Vagina (tissue), 2 donors: ENCODE results near the gene MAML3. TPM values are rescaled to one million over a fixed set of nuclear protein-coding genes. Genes with fewer than 3 reads are reported as not detected.

Experiments
- DNase-seq, 2 donors: peaks; one replicate each; pipeline ENCODE4 v3.0.0-alpha.2; 2017; ENCODE audit errors: extremely low spot score in 2 of 2
- H3K27ac ChIP-seq: fragments of 200-600 bp; sonication (generic); one replicate; pipeline ENCODE4 v1.5.1; 2019
- H3K27me3 ChIP-seq: fragments of 200-600 bp; sonication (generic); one replicate; pipeline ENCODE4 v1.5.1; 2019
- H3K36me3 ChIP-seq, 2 donors: fragments of 200-600 bp; sonication (generic); one replicate each; pipeline ENCODE4 v1.5.1; 2017 to 2019
- H3K4me1 ChIP-seq: fragments of 200-600 bp; sonication (generic); one replicate; pipeline ENCODE4 v1.5.1; 2019
- H3K4me3 ChIP-seq, 2 donors: fragments of 200-600 bp; sonication (generic); 1 replicate in 1 of 2; 2 replicates in 1 of 2; pipeline ENCODE4 v1.5.1; 2016 to 2019
- H3K9me3 ChIP-seq: fragments of 200-600 bp; sonication (generic); one replicate; pipeline ENCODE4 v1.5.1; 2019
- POLR2A ChIP-seq, 2 donors: fragments of 450-650 bp; IDR thresholded peaks; one replicate each; pipeline ENCODE4 v1.6.1; 2017; ENCODE audit warnings: antibody characterized with exemption in 2 of 2, mild to moderate bottlenecking in 2 of 2, moderate library complexity in 2 of 2
- POLR2AphosphoS5 ChIP-seq, 2 donors: sonication (generic); formaldehyde crosslinking; IDR thresholded peaks; one replicate each; pipeline ENCODE4 v1.9.0; 2017; ENCODE audit warnings: antibody characterized with exemption in 2 of 2, mild to moderate bottlenecking in 2 of 2, low read depth in 1 of 2; ENCODE audit not compliant: insufficient read depth in 1 of 2
- intact Hi-C: fragments of 100-400 bp; cut with DNase I; formaldehyde crosslinking; loops from one replicate; pipeline ENCODE4 v1.15.1; 2023
- total RNA-seq: library from RNA; depleted of rRNA; stranded (reverse); fragments of >200 nt; gene quantifications from one replicate; pipeline ENCODE4 v1.2.3, GENCODE V29; 2016
- TF ChIP-seq, protein P1 (sequence below), 3 experiments: fragments of 450-650 bp in 2 of 3; fragments of 200-600 bp in 1 of 3; sonication (generic) in 1 of 3; IDR thresholded peaks; one replicate each; pipeline ENCODE4 v1.5.1; 2017 to 2019; ENCODE audit warnings: antibody characterized with exemption in 3 of 3, mild to moderate bottlenecking in 2 of 3, moderate library complexity in 2 of 3

The MAML3 gene
- total RNA-seq, 1 donor from 2014 or later, result 16.2 TPM

DNA sequence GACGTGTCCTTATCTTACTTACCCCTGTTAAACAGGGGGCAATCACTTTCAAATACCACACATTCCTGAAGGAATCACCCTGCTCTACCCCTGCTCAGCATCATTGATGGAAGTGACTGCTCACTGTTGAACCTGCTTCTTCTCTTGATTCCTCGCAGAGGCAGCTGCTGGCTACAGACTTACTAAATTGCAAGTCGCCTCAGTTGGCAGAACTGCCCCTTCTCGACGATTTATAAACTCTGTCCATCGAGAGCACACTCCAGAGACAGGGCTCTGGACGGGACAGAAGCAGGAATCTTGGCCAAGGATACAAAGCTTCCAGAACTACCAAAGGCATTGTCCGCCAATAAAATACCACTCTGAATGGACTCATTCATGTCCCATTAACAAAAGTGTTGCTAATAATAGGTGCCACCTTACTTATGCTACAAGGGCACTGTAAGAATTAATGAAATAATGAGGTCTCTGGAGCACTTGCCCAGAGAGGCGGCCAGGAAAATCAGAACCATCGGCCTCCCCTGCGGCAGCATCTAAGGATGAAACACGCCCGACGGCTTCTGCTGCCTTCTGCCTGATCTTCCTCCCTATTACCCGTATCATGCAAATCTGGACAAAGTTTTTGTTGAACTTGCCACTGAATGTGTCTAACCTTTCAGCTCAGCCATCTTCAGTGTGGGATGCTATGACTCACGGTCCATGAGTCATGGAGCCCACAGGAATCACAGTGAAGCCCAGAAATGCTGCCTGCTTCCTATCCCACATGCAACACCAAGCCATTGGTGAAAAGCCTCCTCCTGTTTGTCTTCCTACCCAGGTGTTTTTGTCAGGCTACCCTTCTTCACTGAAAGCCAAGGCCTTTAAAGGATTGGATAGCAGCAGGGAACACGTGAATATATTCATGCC lies 164.9 kb downstream of the MAML3 start:
- Histone ChIP-seq H3K27ac (no peak overlapping the region), H3K4me3 (no peak overlapping the region), H3K36me3 (no peaks in the 10 kb centered on the region), H3K4me1 (peaks cover 29% of the 10 kb centered on the region), H3K9me3 (no peaks in the 10 kb centered on the region), H3K27me3 (no peaks in the 10 kb centered on the region)
- no peak for TF ChIP-seq POLR2AphosphoS5 (IDR thresholded peaks at IDR 0.05; ENCODE audit: insufficient read depth in 1 of 2, low read depth in 1 of 2)
- TF ChIP-seq, protein P1, sequence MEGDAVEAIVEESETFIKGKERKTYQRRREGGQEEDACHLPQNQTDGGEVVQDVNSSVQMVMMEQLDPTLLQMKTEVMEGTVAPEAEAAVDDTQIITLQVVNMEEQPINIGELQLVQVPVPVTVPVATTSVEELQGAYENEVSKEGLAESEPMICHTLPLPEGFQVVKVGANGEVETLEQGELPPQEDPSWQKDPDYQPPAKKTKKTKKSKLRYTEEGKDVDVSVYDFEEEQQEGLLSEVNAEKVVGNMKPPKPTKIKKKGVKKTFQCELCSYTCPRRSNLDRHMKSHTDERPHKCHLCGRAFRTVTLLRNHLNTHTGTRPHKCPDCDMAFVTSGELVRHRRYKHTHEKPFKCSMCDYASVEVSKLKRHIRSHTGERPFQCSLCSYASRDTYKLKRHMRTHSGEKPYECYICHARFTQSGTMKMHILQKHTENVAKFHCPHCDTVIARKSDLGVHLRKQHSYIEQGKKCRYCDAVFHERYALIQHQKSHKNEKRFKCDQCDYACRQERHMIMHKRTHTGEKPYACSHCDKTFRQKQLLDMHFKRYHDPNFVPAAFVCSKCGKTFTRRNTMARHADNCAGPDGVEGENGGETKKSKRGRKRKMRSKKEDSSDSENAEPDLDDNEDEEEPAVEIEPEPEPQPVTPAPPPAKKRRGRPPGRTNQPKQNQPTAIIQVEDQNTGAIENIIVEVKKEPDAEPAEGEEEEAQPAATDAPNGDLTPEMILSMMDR (IDR thresholded peaks at IDR 0.05), result no peak
- intact Hi-C loops, result no loop called here
- no peak for DNase-seq

DNA sequence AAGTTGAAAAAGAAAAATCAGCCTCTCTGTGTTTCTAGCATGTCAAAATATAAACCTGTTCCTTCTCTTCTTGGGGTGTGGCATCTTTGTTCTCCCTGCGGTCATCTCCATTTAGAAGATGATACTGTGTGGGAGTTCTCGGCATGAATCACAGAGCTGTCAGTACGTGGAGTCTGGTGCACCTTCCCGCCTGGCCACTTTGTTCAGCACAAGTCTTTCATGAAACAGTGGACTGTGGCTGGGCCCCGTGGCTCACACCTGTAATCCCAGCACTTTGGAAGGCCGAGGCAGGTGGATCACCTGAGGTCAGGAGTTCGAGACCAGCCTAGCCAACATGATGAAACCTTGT lies 166.5 kb downstream of the MAML3 start:
- Histone ChIP-seq H3K4me1 (peaks cover 29% of the 10 kb centered on the region), H3K27me3 (no peaks in the 10 kb centered on the region), H3K9me3 (no peaks in the 10 kb centered on the region), H3K27ac (no peak overlapping the region), H3K4me3 (no peak overlapping the region), H3K36me3 (no peaks in the 10 kb centered on the region)
- DNase-seq, result no peak
- TF ChIP-seq POLR2A (IDR thresholded peaks at IDR 0.05), result no peak
- peak in 1 of 2 donors; percentile 43 for TF ChIP-seq POLR2AphosphoS5 (IDR thresholded peaks at IDR 0.05; ENCODE audit: insufficient read depth in 1 of 2, low read depth in 1 of 2)
- intact Hi-C loops, result no loop called here

DNA sequence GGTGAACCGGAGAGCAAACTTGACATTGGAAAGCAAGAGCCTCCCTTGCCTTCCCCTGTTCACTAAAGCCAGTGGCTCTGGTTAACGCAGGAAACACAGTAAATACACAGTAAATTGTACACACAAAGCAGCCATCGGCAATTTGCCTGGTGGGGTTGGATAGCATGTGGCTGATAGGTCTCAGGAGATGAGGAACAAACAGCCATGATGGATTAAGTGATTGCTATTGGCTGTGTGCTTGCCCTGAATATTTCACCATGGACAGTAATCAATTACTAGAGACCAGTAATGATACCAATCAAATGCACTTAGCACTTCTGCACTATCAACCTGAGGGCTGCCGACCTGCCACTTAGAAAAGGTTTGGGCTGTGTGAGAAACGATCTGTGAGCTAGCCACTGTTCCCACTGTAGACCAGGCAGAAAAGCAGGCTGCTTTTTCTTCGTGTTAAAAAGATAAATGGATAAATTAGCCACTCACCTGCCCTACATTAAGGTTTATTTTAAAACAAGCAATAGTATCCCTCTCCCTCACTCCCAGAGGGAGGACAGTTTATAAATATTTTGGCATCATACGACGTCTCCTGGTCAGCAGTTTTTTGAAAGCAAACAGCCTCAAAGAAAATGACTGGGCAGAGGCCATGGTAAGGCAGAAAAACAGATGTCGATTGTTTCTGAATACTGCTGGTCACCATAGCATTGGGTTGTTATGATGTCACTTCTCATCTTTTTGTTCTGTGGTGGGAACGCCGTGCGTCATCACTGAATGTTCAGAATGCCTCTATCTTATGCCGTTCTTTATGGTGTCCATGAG lies 167.1 kb downstream of the MAML3 start:
- no peaks in the 10 kb centered on the region for H3K9me3 ChIP-seq
- H3K27ac ChIP-seq, result no peak overlapping the region
- intact Hi-C loops, result no loop called here
- H3K27me3 ChIP-seq, result no peaks in the 10 kb centered on the region
- no peaks in the 10 kb centered on the region for H3K36me3 ChIP-seq
- H3K4me3 ChIP-seq, result no peak overlapping the region
- H3K4me1 ChIP-seq, result peaks cover 29% of the 10 kb centered on the region
- no peak for DNase-seq
- TF ChIP-seq POLR2A (IDR thresholded peaks at IDR 0.05) (no peak), POLR2AphosphoS5 (IDR thresholded peaks at IDR 0.05; ENCODE audit: insufficient read depth in 1 of 2, low read depth in 1 of 2) (no peak)
- TF ChIP-seq, protein P1 (IDR thresholded peaks at IDR 0.05), result no peak

DNA sequence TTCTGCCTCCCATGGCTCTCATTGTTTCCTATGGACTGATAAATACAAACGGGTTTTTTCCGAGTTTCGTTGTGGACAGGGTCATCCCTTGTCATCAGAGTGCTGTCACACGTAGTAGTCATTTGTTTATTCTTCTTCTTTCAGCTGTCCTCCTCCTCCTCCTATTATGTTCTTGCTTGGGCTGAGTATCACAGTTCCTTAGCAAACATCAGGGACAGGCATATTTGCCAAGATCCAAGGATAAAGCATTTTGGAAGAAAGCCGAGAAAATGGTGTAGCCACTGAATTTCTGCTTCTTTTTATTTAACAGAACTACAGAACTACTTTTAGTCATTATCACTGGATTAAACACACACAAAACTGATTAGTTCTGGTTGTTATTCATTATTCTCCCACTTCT lies 167.9 kb downstream of the MAML3 start:
- DNase-seq, result no peak
- intact Hi-C loops, result no loop called here
- no peak overlapping the region for H3K4me3 ChIP-seq
- no peak for TF ChIP-seq POLR2A (IDR thresholded peaks at IDR 0.05)
- no peak for TF ChIP-seq POLR2AphosphoS5 (IDR thresholded peaks at IDR 0.05; ENCODE audit: insufficient read depth in 1 of 2, low read depth in 1 of 2)
- TF ChIP-seq, protein P1 (IDR thresholded peaks at IDR 0.05), result no peak
- H3K9me3 ChIP-seq, result no peaks in the 10 kb centered on the region
- H3K36me3 ChIP-seq, result no peaks in the 10 kb centered on the region
- H3K27me3 ChIP-seq, result no peaks in the 10 kb centered on the region
- H3K27ac ChIP-seq, result no peak overlapping the region
- H3K4me1 ChIP-seq, result peaks cover 29% of the 10 kb centered on the region

DNA sequence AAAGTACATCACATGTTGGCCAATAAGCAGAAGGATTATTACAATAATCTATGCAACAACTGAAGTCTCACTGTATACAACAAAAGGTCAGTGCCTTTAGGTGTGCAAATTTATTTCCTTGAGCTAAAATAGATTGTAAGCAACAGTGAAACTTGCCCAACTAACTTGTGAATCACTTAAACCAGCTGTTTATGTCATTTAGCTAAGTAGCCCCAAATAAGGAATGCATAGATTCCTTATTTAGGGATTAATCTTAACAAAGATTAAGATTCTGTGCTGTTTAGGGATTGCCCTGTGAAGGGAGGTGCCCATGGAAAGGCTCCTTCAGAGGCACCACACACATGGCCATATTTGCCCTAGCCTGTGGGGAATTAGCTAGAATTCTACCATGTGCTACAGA lies 168.6 kb downstream of the MAML3 start:
- intact Hi-C loops, result no loop called here
- no peak for DNase-seq
- H3K27ac ChIP-seq, result no peak overlapping the region

More for the DNA sequence above, 168.6 kb downstream of the MAML3 start:
- Histone ChIP-seq H3K9me3 (no peaks in the 10 kb centered on the region), H3K4me1 (peaks cover 29% of the 10 kb centered on the region), H3K36me3 (no peaks in the 10 kb centered on the region), H3K4me3 (no peak overlapping the region), H3K27me3 (no peaks in the 10 kb centered on the region)
- TF ChIP-seq POLR2AphosphoS5 (IDR thresholded peaks at IDR 0.05; ENCODE audit: insufficient read depth in 1 of 2, low read depth in 1 of 2) (no peak), POLR2A (IDR thresholded peaks at IDR 0.05) (no peak)
- TF ChIP-seq, protein P1 (IDR thresholded peaks at IDR 0.05), result no peak
